Activated naive CD8-positive, alpha-beta T cell treated with anti-CD3 and anti-CD28 coated beads, Interleukin-2, amount 50 U/mL, for 24 hours (primary cell): ENCODE data around the gene CCDC13.

ENCODE experiments used
- ATAC-seq: fragments of 150-1000 bp; cut with Tn5 transposase; one replicate; pipeline ENCODE4 v1.10.0; 2021
- DNase-seq: peaks from one replicate; pipeline ENCODE4 v3.0.0; 2021
- H3K27ac Mint-ChIP-seq: one replicate; pipeline ENCODE4 v1.8.0; 2021; ENCODE audit warnings: mild to moderate bottlenecking, mixed read lengths
- H3K27me3 Mint-ChIP-seq: one replicate; pipeline ENCODE4 v1.8.0; 2021; ENCODE audit warnings: mixed read lengths
- H3K36me3 Mint-ChIP-seq: one replicate; pipeline ENCODE4 v1.8.0; 2021; ENCODE audit warnings: low read depth, mixed read lengths
- H3K4me1 Mint-ChIP-seq: one replicate; pipeline ENCODE4 v1.8.0; 2021; ENCODE audit warnings: mixed read lengths
- H3K4me3 Mint-ChIP-seq: one replicate; pipeline ENCODE4 v1.8.0; 2021; ENCODE audit warnings: mild to moderate bottlenecking, moderate library complexity, mixed read lengths
- H3K9me3 Mint-ChIP-seq: one replicate; pipeline ENCODE4 v1.8.0; 2021; ENCODE audit warnings: mixed read lengths

CCDC13 gene

DNA sequence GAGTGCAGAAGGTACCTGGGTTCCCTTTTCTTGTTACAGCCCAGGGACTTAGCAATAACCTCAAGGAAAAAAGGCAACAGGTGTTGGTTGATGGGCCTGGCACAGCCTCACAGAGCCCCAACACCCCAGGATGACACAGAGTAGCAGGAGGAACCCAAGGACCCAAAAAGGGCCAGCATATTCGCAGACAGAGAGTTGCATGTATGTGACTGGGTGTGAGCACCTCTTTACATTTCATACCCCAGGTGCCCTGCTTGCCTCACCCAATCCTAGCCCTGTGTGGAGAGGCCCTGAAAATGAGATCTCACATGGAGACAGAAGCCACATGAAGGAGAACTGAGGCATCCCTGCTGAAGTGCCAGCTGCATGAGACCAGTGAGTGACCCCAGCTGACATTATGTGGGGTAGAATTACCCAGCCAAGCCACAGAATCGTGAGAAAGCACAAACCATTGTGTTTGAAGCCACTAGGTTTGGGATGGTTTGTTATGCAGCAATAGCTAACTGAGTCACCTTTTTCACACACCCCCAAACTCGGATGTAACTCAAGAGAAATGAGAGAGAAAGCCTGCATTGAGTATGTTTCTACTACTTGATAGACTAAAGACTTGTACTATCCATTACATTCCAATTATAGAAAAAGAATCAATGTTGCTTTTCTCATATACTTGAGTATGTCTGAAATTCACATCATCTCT is 44.2 kb downstream of the CCDC13 start:
- Mint-ChIP-seq H3K27me3 (no peaks in the 10 kb centered on the region), H3K27ac (no peak overlapping the region)
- ATAC-seq, result no peak

GRCh38 chr3:42728056-42728455 is 45.0 kb downstream of the CCDC13 start:
- H3K27ac Mint-ChIP-seq, result no peak overlapping the region
- no peak for ATAC-seq
- H3K4me1 Mint-ChIP-seq, result no peaks in the 10 kb centered on the region
- no peaks in the 10 kb centered on the region for H3K36me3 Mint-ChIP-seq
- H3K9me3 Mint-ChIP-seq, result no peaks in the 10 kb centered on the region
- H3K4me3 Mint-ChIP-seq, result no peak overlapping the region
- no peaks in the 10 kb centered on the region for H3K27me3 Mint-ChIP-seq
- DNase-seq, result no peak

More for the DNA sequence above, 44.2 kb downstream of the CCDC13 start:
- Mint-ChIP-seq H3K4me1 (no peaks in the 10 kb centered on the region), H3K4me3 (no peak overlapping the region), H3K36me3 (no peaks in the 10 kb centered on the region), H3K9me3 (no peaks in the 10 kb centered on the region)
- no peak for DNase-seq

GRCh38 chr3:42725454-42725853 is 47.6 kb downstream of the CCDC13 start:
- Mint-ChIP-seq H3K4me3 (no peak overlapping the region), H3K27ac (no peak overlapping the region), H3K27me3 (peaks cover under 1% of the 10 kb centered on the region), H3K4me1 (no peaks in the 10 kb centered on the region), H3K36me3 (no peaks in the 10 kb centered on the region), H3K9me3 (no peaks in the 10 kb centered on the region)
- ATAC-seq, result no peak
- DNase-seq, result no peak

DNA sequence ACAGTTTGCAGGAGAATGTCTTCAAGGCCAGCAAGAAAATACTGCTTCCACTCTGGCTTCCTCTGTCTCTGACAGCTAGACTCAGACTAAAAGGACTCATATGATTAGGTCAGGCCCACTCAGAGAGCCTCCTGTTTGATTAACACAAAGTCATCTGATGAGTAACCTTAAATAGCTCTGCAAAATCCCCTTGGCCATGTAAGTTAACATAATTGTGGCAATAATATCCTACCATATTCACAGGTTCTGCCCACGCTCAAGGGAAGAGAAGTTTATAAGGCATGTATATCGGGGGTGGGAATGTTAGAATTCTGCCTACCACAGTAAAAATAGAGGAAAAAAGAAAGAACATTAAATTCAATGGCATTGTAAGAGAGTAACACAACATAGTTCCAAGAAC is 49.8 kb downstream of the CCDC13 start:
- ATAC-seq (no peak), DNase-seq (no peak)
- Mint-ChIP-seq H3K4me3 (no peak overlapping the region), H3K27ac (no peak overlapping the region), H3K9me3 (no peaks in the 10 kb centered on the region), H3K27me3 (peaks cover 2% of the 10 kb centered on the region), H3K36me3 (no peaks in the 10 kb centered on the region), H3K4me1 (no peaks in the 10 kb centered on the region)
